GM19452 (cell line): ENCODE results near the gene WHRN.

ENCODE experiments used
- ATAC-seq: cut with Tn5 transposase; IDR thresholded peaks from one replicate; pipeline ENCODE4 v1.9.1; 2021; ENCODE audit not compliant: unreplicated experiment

Gene WHRN

DNA sequence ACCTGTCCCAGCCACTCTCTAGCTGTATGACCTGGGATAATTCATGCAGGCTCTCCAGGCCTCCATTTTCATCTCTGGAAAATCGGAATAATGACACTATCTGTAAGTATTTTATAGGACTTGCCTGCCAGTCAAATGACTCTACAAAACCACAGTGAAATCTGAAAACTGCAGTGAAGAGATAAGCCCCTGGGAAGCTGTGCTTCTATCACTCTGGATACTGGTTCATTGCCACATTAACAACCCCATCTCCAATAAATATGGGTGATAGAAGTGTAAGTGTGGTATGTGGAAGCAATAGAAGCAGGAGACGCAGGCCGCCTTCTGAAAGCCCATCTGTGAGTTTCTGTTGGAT lies 31.8 kb downstream of the WHRN start:
- ATAC-seq, result no peak

DNA sequence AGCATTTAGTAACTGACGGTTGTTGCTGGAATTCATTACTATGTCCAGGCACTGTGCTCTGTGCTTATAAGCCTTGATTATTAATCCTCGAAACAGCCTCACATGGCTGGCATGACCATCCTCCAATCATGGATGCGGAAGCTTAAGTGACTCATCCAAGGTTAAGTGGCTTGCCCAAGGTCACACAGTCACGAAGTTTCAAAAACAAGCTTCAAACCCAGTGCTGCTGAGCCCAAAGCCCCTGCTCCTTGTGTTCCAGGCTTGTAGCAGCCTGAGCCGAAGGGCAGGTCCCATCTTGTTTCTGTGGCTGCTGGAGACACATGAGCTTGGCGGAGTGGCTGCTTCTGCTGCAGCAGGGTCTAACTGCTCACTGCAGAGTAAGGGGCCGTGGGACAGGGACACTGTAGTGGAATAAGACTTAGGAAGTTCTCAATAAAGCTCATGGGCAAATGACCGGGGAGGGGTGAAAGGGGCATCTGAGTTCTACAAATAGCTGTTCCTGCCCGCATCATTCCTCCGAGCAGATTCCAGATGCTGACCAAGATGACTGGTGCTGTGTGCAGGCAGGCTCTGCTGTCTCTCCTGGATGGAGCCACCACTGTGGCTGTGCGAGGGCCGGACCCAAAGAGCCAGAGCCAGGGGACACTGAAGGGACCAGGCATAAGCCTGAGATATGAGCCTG lies 32.4 kb downstream of the WHRN start:
- no peak for ATAC-seq

DNA sequence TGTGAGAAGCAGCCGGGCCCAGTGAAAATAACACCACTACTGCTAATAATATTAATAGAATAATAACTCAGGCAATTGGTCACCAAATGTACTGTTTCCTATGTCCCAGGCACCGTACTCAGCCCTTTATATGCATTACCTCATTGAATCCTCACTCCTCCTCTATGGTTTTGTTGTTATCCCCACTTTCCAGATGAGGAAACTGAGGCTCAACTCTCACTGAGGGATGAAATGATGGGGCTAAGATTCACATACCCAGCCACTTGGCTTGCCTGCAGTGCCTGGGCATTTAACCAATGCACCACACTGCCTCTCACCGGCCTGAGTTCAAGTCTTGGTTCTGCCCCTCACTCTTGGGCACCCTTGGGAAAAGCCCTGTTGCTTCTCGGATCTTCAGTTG lies 34.1 kb downstream of the WHRN start:
- ATAC-seq, result no peak

DNA sequence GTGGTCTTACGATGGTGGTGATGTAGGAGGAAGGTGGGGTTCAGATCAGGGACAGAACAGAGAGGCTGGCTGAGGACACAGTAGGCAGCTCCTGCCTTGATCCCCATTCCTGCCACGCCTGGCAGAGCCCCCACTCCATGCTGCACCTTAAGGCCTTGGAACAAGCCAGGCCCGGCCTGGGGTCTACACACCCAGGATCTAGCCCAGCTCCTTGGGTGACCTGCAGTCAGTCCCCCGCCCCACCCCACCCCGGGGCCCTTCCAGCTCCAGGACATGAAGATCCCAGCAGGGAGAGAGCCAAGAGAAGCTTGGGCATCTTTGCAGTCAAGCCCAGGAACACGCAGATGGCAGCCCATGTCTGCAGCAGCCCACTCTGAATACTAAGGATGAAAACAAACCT lies 34.7 kb downstream of the WHRN start:
- no peak for ATAC-seq

DNA sequence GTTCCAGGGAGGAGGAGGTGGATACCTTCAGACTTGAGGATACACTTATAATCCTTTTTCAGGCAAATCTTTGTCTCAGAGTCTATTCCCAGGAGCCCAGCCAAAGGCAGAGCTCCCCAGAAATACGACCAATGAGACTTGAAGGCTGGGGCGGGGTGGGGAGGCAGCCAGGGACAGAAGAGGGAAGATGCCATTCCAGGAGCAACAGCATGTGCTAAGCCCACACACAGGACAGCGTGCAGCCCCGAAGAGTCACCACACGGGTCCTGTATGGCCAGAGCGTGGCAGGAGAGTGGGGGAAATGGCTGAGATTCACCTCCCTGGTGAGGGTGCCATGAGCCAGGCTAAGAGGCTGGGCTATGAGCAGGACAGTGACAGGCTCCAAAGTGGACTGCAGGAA lies 35.2 kb downstream of the WHRN start:
- no peak for ATAC-seq

DNA sequence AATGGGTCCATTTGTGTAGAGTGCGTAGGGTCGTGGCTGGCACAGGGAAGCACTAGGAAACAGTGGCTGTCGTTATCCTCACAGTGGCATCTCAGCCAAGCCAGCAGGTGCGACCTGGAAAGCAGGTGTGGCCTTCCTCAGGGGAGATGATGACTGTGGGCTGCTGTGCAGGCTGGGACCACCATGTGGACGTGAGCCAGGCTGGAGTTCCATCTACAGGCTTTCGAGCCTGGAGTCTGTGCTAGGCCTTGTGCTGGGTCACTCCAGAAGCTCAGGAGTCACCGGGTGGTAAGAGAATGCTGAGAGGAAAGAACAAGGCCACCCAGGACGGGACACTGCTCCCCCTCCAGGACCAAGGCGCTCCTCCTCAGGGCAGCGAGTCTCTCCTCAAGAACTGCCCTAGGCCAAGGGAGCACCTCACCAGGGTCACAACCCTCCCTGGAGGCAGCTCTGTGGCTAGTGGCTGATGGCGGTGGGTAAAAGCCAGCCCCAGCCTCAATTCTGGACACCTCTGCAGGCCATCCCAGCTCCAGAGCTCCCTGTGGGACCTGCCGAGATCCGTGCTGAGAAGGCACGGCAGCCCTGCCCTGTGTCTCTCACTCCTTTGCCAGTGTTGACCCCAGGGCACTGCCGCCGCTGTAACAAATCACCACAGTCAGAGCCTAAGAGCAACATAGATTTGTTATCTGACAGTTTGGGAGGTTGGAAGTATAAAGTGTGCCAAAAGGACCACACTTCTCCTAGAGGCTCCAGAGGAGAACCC lies 36.0 kb downstream of the WHRN start:
- no peak for ATAC-seq

DNA sequence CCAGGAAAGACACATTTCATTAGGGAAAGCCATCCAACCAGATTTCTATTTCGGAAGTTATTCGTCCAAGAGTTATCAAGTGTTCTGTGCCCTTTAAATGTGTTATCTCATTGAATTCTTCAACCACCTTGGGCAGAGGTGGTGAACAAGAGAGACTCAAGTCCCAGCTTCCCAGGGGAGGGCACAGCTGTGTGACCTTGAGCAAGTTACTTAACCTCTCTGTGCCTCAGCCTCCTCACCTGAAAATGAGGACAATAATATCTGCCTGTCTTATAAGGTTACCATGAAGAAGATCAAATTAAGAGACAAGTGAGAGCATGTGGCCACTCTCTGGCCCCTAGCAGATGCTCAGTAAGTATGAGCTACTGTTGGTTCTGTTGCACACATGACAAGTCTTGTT lies 37.4 kb downstream of the WHRN start:
- no peak for ATAC-seq

DNA sequence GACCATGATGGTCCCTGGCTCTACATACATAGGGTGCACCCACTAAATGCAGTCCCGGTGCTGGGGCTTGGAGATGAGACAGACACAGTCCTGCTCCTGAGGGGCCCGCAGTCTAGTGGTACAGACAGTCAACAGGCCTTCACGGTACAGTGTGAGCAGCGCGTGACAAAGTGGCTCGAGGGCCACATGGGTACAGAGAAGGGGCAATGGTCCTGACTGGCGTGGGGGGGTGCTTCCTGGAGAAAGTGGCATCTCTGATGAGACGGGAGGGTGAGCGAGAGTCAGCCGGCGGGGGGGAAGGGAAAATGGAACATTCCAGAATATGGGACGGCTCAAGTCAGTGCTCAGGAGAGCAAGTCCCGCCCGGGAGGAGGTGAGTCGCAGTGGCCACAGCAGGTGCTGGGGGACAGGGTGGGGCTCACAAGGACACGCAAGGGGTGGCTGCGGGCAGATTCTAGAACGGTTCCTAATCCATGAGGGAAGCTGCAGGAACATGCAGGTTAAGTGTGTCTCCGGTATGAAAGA lies 38.0 kb downstream of the WHRN start:
- no peak for ATAC-seq

DNA sequence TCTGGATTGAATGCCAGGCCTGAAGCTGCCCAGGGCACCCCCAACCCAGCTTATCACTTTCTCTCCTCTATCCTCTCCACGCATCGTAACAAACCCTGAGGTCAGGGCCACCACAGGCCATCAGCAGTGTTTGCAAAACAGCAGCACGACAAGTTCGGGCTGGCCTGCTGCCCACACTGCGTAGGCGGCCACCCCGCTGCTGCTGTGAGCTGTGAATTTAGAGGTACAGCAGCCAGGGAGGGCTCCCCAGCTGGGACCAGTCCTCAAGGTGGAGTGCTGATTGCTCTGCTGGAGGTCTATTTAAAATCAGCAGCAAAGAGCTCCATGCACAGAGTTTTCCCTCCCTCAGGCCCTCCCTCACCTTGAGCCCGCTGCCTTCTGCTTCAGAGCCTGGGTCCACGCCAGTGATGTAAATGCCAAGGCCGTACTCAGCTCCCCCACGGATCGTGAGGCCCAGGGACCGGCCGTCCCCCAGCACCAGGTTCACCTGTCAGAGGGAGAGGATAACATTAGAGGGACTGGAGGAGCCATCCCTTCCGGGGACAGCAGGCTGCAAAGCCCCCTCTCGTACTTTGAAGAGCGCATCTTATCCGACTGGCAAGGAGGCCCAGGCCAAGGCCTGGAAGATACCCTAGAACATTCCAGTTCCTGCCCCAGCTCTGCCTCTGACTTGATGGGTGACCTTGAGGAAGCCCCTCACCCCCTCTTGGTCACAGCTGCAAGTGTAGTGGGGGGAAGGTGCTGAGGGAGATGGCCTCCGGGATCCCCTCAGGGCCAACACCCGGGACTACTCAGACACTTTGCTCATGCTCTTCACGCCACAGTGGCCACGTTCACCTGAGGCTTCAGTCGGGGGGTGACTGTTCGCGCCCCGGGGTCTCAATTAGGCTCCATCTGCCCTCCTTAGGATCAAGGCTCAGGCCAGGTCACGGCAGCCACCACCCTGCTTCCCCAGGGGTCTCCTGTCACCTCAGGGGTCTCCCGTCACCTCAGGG lies 39.1 kb downstream of the WHRN start:
- no peak for ATAC-seq

DNA sequence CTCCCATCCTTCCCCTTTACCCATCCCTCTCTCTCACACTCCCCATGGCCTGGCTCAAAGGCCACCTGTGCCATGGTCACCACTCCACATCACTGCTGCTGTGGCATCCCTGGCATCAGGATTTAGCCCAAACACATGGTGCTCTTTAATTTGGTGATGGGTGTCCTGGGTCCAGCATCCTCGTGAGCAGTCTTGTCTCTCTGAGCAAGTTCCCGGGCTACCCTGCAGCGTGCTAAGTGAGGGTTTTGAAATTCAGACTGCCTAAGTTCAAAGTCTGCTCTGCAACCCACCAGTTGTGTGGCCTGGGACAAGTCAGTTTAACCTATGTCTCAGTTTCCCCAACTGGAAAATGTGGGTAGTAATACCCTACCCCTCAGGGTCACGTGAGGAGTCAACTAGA lies 39.9 kb downstream of the WHRN start:
- no peak for ATAC-seq

DNA sequence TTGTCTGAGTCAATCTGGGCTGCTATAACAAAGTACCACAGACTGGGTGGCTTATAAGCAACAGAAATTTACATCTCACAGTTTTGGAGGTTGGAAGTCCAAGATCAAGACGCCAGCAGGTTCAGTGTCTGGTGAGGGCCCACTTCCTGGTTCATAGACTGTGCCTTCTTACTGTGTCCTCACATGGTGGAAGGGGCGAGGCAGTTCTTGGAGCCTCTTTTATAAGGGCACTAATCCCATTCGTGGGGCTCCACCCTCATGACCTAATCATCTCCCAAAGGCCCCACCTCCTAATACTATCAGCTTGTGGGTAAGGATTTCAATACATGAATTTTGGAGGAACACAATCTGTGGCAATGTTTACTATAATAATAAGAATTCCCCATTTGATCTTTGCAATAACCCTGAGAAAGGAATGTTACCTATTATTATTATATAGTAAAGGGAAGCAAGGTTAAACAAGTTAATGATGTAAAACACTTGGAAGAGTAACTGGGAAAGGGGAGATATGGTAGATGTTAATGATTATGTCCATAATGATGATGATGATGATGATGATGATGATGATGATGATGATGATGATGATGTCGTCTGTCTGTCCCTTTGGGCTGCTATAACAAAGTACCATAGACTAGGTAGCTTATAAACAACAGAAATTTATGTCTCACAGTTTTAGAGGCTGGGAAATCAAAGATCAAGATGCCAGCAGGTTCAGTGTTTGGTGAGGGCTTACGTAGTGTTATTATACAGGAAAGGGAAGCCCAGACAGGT lies 40.8 kb downstream of the WHRN start:
- ATAC-seq, result no peak

DNA sequence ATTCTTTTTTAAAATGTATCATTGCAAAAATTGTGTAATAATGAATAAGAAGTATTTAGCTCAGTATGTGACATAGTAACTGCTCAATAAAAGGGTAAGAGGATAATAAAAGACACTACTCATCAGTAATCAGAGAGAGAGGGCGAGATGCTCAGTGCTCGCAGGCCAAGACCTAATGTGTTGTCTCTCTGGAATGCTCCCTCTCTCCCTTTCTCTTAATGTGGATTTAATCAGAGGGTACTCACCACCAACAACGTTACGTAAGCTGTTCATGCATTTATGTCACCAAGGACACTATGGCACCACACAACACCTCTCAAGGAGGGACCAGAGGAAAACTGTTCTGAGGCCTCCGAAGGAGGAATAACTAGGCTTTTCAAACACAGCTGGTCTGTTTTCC lies 42.5 kb downstream of the WHRN start:
- no peak for ATAC-seq

DNA sequence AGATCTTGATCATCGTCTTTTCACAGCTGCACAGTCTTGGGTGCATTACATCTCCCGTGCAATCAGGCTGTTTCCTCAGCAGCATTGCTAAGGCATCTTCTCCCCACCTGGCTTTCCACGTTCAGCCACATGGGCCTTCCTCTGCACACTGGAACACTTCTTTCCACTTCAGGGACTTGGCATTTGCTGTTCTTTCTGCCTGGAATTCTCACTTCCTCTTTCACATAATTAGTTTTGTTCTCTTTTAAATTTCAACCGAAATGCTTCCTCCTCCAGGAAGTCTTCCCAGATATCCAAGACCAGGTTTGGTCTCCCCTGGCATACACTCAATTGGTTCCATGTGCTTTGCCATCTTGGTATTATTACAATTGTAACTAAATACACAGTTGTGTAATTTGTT lies 43.8 kb downstream of the WHRN start:
- ATAC-seq, result no peak

DNA sequence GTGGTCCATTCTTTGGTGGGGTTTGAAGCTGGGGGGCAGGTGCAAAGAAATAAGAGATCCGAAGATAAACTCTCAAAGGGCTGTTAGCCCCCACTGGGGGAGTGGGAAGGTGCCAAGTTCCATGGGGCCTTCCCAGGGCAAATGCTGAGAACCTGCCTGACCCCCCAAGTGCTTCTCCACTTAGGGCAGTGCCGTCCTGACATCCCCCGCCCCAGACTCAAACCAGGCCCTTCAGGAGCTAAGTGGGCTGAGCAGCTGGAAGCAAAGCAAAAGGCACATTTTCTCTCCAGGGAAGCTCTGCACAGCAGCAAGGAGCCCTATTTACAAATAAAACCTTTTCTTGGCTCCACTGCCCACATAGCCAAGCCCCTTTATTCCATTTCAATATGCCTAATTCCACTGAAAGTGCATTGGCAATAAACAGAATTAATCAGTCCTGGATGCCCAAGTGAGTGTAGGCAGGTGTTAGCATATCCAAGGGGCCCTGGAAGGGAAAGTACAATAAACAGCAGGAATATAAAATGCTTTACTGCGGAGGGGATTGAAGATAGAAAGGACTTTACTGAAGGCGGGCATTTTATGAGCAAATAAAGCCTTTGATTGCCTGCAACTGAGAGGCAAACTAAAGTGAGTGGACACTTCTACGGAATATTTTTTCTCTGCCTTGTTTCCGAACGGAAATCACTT lies 44.6 kb downstream of the WHRN start:
- no peak for ATAC-seq

DNA sequence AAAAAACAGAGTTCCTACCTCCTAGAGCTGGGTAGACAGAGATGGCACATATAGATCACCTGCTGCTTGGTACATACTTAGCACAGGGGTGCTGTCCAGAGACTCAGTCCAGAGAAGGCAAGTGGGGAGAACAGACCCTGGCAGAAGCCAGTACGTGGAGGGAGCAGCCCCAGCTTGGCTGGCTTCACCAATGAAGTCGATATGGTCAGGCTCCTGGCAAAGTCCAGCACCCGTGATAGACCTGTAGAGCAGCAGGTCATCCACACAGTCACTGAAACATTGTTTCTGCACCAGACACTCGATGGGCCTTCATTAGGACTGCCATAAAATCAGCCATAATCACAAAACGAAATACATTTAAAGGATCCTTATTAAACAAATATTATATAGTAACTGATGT lies 45.8 kb downstream of the WHRN start:
- ATAC-seq, result no peak

DNA sequence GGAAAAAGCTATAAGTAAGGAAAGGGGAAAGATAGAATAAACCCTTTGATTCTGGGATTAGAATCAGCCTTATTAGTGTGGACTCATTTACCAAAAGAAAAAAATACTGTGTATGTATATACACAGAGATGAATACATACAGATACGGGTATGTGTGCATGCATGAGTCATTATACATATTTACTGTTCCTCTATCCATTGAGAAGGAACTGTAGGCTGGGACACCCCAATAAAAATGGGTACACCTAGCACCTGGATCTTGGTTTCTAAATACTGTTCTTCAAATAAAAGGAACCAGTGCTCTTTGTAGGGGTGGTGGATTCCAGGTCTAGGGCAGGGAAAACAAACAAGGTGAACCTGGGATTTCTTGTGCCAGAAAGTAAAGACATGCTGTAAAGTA lies 48.3 kb downstream of the WHRN start:
- ATAC-seq, result no peak

DNA sequence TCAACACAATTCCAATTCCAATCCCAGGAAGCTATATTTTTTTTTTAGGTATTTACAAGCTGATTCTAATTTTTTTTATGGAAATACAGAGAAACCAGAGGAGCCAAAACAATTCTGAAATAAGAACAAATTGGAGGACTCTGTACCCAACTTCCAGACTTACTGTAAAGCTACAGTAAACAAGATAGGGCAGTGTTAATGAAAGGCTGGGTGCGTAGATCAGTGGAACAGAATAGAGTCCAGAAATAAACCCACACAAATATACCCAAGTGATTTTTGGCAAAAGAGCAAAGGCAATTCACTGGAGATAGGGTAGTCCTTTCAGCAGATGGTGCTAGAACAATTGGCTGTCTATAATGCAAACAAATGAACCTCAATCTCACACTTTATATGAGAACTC lies 50.6 kb downstream of the WHRN start:
- ATAC-seq, result no peak

DNA sequence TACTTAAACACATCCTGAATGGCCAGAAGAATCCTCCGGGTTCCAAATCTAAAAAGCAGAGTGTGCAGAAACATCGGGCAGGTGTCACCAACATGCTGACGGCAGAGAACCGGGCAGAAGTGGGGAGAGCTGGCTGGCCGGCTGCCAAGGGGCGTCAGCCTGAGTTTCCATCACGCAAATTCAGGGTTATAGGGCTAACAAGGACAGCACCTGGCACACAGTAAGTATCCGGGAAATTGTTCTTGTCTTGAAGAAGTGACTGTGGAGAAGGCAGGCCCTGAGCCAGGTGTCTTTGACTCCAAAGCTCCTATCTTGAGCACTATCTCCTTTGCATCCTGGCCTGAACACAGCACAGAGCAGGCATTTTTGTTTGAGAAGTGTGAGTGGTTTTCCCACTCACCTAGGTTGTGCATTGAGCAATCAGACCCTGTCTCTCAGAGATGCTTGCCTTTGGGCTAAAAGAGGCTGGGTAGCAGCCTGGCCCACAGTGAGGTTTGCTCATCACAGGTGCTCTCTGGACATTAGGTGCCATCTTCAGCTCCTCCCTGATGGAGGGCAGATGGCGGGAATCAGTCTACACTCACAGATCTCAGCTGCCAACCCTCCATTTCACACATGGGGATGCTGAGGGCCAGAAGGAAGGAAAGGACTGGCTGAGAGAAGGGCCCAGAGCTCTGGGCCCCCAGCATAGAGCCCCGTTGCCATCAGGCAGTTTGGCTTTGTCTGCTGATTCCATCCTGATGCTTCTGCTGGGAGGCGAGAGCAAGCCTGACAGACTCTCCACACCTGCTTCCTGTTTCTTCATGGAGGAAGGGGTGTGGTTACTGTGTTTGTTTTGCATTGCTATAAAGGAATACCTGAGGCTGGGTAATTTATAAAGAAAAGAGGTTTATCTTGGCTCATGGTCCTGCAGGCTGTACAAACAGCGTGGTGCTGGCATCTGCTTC lies 52.8 kb downstream of the WHRN start:
- no peak for ATAC-seq

DNA sequence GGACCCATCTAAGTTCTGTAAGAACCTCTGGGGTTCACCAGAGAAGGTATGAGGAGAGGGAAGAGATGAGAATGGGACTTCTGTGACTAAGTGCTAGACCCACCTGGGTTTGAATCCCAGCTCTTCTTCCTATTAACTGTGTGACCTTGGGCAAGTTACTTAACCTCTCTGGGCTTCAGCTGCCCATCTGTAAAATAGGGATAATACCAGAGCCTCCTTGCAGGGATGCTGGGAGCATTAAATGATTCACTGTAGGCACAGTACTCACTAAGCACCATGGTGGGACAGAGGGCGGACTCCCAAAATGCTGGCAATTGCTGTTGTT lies 53.6 kb downstream of the WHRN start:
- ATAC-seq, result no peak
